Measurements from ENCODE around the gene SUGP2. TPM values are rescaled to one million over a fixed set of nuclear protein-coding genes. Genes with fewer than 3 reads are reported as not detected.

SUGP2 gene
- total and polyA plus RNA-seq, 9 of the 15 experiments (the other 6 are each of a cell fraction or from before 2014, with no cell fraction given): 13.1 to 101 (median 63.1) TPM

GRCh38 chr19:19053508-19054314 is 20.4 kb upstream of the SUGP2 start (continued):
- TF ChIP-seq REST (IDR thresholded peaks at IDR 0.05; ENCODE audit: borderline replicate concordance) (peak; percentile 89; the same call in 1 of the 2 replicates), REST (CRISPR knock-in tag; IDR thresholded peaks at IDR 0.05; ENCODE audit: low read depth) (no peak), HDAC2 (IDR thresholded peaks at IDR 0.05) (no peak), ZNF280A (IDR thresholded peaks at IDR 0.05; ENCODE audit: low read depth, partially characterized antibody) (no peak), MYC (IDR thresholded peaks at IDR 0.05; ENCODE audit: low read depth, low read length) (peak; percentile 15; the same call in 1 of the 2 replicates), MYC (CRISPR knock-in tag; IDR thresholded peaks at IDR 0.05; ENCODE audit: borderline replicate concordance, low read depth) (no peak), ZNF282 (CRISPR knock-in tag; IDR thresholded peaks at IDR 0.05) (no peak), SNAPC5 (CRISPR knock-in tag; IDR thresholded peaks at IDR 0.05) (no peak), RFX5 (IDR thresholded peaks at IDR 0.05; ENCODE audit: low read depth, low read length) (no peak), MCM2 (IDR thresholded peaks at IDR 0.05; ENCODE audit: low read depth) (no peak), NR2F6 (CRISPR knock-in tag; IDR thresholded peaks at IDR 0.05) (no peak)

Measured in K562 (cell line).